Uterus (tissue), 2 donors: Measurements from ENCODE around the gene DEPDC5.

Experiments used
- CTCF ChIP-seq, 4 experiments: fragments of 200-600 bp in 2 of 4; fragments of 450-650 bp in 2 of 4; sonication (generic) in 2 of 4; IDR thresholded peaks; one replicate each; pipeline ENCODE4 v1.5.1; 2016 to 2019; ENCODE audit warnings: antibody characterized with exemption in 4 of 4, mild to moderate bottlenecking in 2 of 4, moderate library complexity in 1 of 4
- POLR2A ChIP-seq, 2 donors: fragments of 450-650 bp; IDR thresholded peaks; one replicate each; pipeline ENCODE4 v1.6.1; 2016; ENCODE audit warnings: antibody characterized with exemption in 2 of 2, mild to moderate bottlenecking in 1 of 2, moderate library complexity in 1 of 2

GRCh38 chr22:31738566-31738965 lies 15.3 kb upstream of the DEPDC5 start:
- no peak for TF ChIP-seq POLR2A (IDR thresholded peaks at IDR 0.05)
- no peak for TF ChIP-seq CTCF (IDR thresholded peaks at IDR 0.05)
